Thyroid gland (tissue), 4 donors: ENCODE data around the gene FCHSD2. TPM values are rescaled to one million over a fixed set of nuclear protein-coding genes. Genes with fewer than 3 reads are reported as not detected.
"Not testable (repeated sequence)": the region's sequence is repeated elsewhere in the genome, so short reads cannot be mapped to it uniquely, and the experiment has no call there.

Experiments
- DNase-seq, 2 donors: peaks; one replicate each; pipeline ENCODE4 v3.0.0-alpha.2; 2019
- H3K27ac ChIP-seq, 3 donors: fragments of 200-600 bp; sonication (generic); 1 replicate in 2 of 3; 2 replicates in 1 of 3; pipeline ENCODE4 v1.5.1; 2016 to 2019; ENCODE audit warnings: mild to moderate bottlenecking in 1 of 3, moderate library complexity in 1 of 3
- H3K27me3 ChIP-seq: fragments of 200-600 bp; sonication (generic); one replicate; pipeline ENCODE4 v1.5.1; 2019
- H3K36me3 ChIP-seq, 2 donors: fragments of 200-600 bp; sonication (generic); one replicate each; pipeline ENCODE4 v1.5.1; 2016 to 2019
- H3K4me1 ChIP-seq, 2 donors: fragments of 200-600 bp; sonication (generic); one replicate each; pipeline ENCODE4 v1.5.1; 2017 to 2019
- H3K4me3 ChIP-seq, 3 donors: fragments of 200-600 bp; sonication (generic); replicated peaks in 1 of 3; 1 replicate in 2 of 3; 2 replicates in 1 of 3; pipeline ENCODE4 v1.5.1; 2016; ENCODE audit warnings: mild to moderate bottlenecking in 1 of 3
- H3K9me3 ChIP-seq: fragments of 200-600 bp; sonication (generic); one replicate; pipeline ENCODE4 v1.5.1; 2017
- CTCF ChIP-seq, 6 experiments: fragments of 200-600 bp in 3 of 6; fragments of 450-650 bp in 3 of 6; sonication (generic) in 3 of 6; IDR thresholded peaks; one replicate each; pipeline ENCODE4 v1.5.1; 2016 to 2019; ENCODE audit warnings: antibody characterized with exemption in 6 of 6, mild to moderate bottlenecking in 2 of 6, inconsistent platforms in 1 of 6, moderate library complexity in 1 of 6
- POLR2A ChIP-seq, 2 donors: fragments of 450-650 bp; IDR thresholded peaks; one replicate each; pipeline ENCODE4 v1.6.1; 2017; ENCODE audit warnings: antibody characterized with exemption in 2 of 2, mild to moderate bottlenecking in 2 of 2, moderate library complexity in 1 of 2
- WGBS, 2 donors: methylation state at CpG; one replicate each; pipeline ENCODE4 v1.1.5; 2017; 5-methylcytosine and 5-hydroxymethylcytosine counted together
- intact Hi-C: fragments of 100-400 bp; cut with DNase I; formaldehyde crosslinking; loops from one replicate; pipeline ENCODE4 v1.15.1; 2023
- total RNA-seq, 4 donors: library from RNA; depleted of rRNA; stranded (reverse); fragments of >200 nt; gene quantifications; one replicate each; pipeline ENCODE4 v1.2.3, GENCODE V29; 2016

FCHSD2 gene
- total RNA-seq, 4 donors from 2014 or later = 13.5 to 21.7 (median 16.9) TPM

DNA sequence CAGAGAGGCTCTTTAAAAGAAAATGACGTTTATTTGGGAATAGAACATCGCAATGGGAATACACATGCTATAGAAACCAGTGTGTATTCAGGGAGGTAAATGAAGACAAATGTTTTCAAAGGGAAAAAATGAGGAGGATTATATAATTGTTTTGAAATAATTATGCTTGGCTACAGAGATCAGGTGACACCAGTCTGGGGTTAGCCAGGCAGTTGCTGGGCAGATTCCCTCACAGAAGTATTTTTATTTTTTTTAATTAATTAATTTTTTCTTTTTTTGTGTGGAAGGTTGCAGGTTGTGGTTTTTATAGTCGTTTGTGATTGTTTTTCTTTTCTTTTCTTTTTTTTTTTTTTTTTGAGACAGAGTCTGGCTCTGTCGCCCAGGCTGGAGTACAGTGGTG is 342.7 kb downstream of the FCHSD2 start:
- Histone ChIP-seq H3K9me3 (no peaks in the 10 kb centered on the region), H3K27me3 (no peaks in the 10 kb centered on the region), H3K36me3 (no peaks in the 10 kb centered on the region), H3K27ac (no peak overlapping the region), H3K4me1 (peaks cover 1 to 4% of the 10 kb centered on the region in 2 donors), H3K4me3 (no peak overlapping the region)
- TF ChIP-seq POLR2A (IDR thresholded peaks at IDR 0.05) = no peak
- no peak for TF ChIP-seq CTCF (IDR thresholded peaks at IDR 0.05)
- no peak for DNase-seq
- WGBS, 2 donors = 63 to 72% methylated on average over 4 of the region's 4 CpGs
- intact Hi-C loops = no loop called here

GRCh38 chr11:72798361-72798760 is 343.8 kb downstream of the FCHSD2 start:
- Histone ChIP-seq H3K4me3 (no peak overlapping the region), H3K36me3 (no peaks in the 10 kb centered on the region), H3K4me1 (peaks cover 6 to 10% of the 10 kb centered on the region in 2 donors), H3K27ac (no peak overlapping the region), H3K27me3 (no peaks in the 10 kb centered on the region), H3K9me3 (no peaks in the 10 kb centered on the region)
- no peak for DNase-seq
- TF ChIP-seq POLR2A (IDR thresholded peaks at IDR 0.05) (no peak), CTCF (IDR thresholded peaks at IDR 0.05) (no peak)
- intact Hi-C loops = no loop called here
- 82 to 83% methylated on average over 4 of the region's 4 CpGs for WGBS, 2 donors

GRCh38 chr11:72793425-72794367 is 348.4 kb downstream of the FCHSD2 start, which contains the start of gene STARD10:
Gene STARD10 (minus strand): TSS chr11:72794047. CDS start chr11:72781181, 12,866 bp downstream.
- Histone ChIP-seq H3K27ac (peak within 1 kb of the TSS; percentile 89 to 94 (median 91)), H3K27me3 (no peaks in the 10 kb centered on the region), H3K36me3 (no peaks in the 10 kb centered on the region), H3K4me3 (peak within 1 kb of the TSS; percentile 31 to 51 (median 41)), H3K9me3 (no peaks in the 10 kb centered on the region), H3K4me1 (peaks cover 9 to 21% of the 10 kb centered on the region in 2 donors)
- intact Hi-C loops = no loop called here
- TF ChIP-seq POLR2A (IDR thresholded peaks at IDR 0.05) (peak in 1 of 2 donors; percentile 63), CTCF (IDR thresholded peaks at IDR 0.05) (peak; percentile 93 to 100 (median 98))
- DNase-seq = peak; percentile 95 to 96
- WGBS, 2 donors = 2 to 4% methylated on average over 28 to 48 of the region's 55 CpGs

DNA sequence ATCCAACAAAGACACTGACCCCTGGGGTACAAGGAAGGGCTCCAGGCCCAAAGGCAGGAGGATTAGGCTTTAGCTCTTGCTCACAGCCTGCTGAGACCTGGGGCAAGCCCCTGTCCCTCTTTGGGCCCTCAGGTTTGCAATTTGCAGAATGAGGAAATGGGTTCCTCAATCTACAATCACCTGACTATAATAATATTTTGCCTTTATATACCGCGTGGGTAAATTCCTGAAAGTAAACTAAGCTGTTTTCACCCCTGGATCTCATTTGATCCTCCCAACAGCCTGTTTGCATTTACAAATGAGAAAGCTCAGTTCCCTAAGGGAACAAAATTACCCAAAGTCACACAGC is 349.1 kb downstream of the FCHSD2 start:
- no peak for DNase-seq
- intact Hi-C loops = no loop called here
- Histone ChIP-seq H3K4me1 (peaks cover 9 to 21% of the 10 kb centered on the region in 2 donors), H3K9me3 (no peaks in the 10 kb centered on the region), H3K4me3 (no peak overlapping the region), H3K27me3 (no peaks in the 10 kb centered on the region), H3K27ac (peak overlapping the region; percentile 53 to 94 (median 91)), H3K36me3 (no peaks in the 10 kb centered on the region)
- TF ChIP-seq CTCF (IDR thresholded peaks at IDR 0.05) (no peak), POLR2A (IDR thresholded peaks at IDR 0.05) (no peak)
- WGBS, 2 donors = 73 to 83% methylated on average over 2 of the region's 2 CpGs

DNA sequence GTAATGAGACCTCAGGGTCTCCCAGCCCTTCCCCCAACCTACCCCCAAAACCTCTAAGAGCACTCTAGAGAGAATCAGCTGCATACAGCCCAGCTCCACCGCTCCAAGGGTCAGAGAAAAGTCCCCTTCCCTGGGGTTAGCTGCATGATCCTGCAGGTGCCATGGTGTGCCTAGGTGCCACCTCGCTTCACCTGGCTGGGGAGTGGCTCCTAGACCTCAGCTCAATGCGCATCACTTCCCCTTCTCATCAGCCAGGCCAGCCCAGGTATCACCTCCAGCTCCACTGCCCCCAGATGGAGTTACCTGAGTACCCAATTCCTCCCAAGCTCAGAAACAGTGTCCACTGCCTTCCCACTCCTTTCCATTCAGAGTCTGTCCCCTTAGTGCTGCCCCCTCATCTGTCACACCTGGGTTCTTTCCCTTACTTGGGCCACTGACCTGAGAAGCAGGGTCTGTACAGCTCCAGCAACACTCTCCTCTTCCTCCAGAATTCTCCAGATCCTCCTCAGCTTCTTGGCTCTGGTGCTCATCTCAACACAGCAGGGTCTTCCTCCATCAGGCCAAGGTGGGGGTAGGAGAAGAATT is 349.6 kb downstream of the FCHSD2 start:
- Histone ChIP-seq H3K9me3 (no peaks in the 10 kb centered on the region), H3K27me3 (no peaks in the 10 kb centered on the region), H3K27ac (peak overlapping the region in 2 of 3 donors; percentile 91 to 94), H3K4me3 (no peak overlapping the region), H3K4me1 (peaks cover 9 to 21% of the 10 kb centered on the region in 2 donors), H3K36me3 (no peaks in the 10 kb centered on the region)
- intact Hi-C loops = no loop called here
- 100% methylated on average over 2 to 3 of the region's 3 CpGs for WGBS, 2 donors
- no peak for TF ChIP-seq POLR2A (IDR thresholded peaks at IDR 0.05)
- TF ChIP-seq CTCF (IDR thresholded peaks at IDR 0.05) = no peak
- DNase-seq = no peak

GRCh38 chr11:72791228-72791627 is 350.9 kb downstream of the FCHSD2 start:
- H3K27me3 ChIP-seq, H3K36me3 ChIP-seq, DNase-seq, intact Hi-C loops, H3K27ac ChIP-seq, H3K4me3 ChIP-seq, H3K9me3 ChIP-seq: not testable (repeated sequence)
- peaks cover 9 to 21% of the 10 kb centered on the region in 2 donors for H3K4me1 ChIP-seq
- 90 to 92% methylated on average over 7 of the region's 7 CpGs for WGBS, 2 donors
